Left lung (tissue), 10 donors: ENCODE data around the gene MYADM. TPM values are rescaled to one million over a fixed set of nuclear protein-coding genes. Genes with fewer than 3 reads are reported as not detected.

Source experiments
- ATAC-seq: fragments of 200-7000 bp; cut with Tn5 transposase; one replicate; pipeline ENCODE4 v1.9.1; 2020; ENCODE audit warnings: moderate library complexity
- DNase-seq, 4 donors: peaks; one replicate each; pipeline ENCODE4 v3.0.0-alpha.2; 2013 to 2020
- H3K27ac ChIP-seq, 2 donors: fragments of 200-600 bp; sonication (generic) in 1 of 2; one replicate each; pipeline versions ENCODE4 v1.5.0 to v1.8.0; 2020 to 2021
- H3K27me3 ChIP-seq, 2 donors: fragments of 200-600 bp; sonication (generic) in 1 of 2; one replicate each; pipeline versions ENCODE4 v1.5.0 to v1.8.0; 2020 to 2021
- H3K36me3 ChIP-seq, 2 donors: fragments of 200-600 bp; sonication (generic) in 1 of 2; one replicate each; pipeline versions ENCODE4 v1.5.0 to v1.8.0; 2020 to 2021
- H3K4me1 ChIP-seq, 2 donors: fragments of 200-600 bp; one replicate each; pipeline ENCODE4 v1.8.0; 2021
- H3K4me3 ChIP-seq, 2 donors: fragments of 200-600 bp; sonication (generic) in 1 of 2; one replicate each; pipeline versions ENCODE4 v1.5.0 to v1.8.0; 2020 to 2021; ENCODE audit warnings: mild to moderate bottlenecking in 1 of 2
- H3K9me3 ChIP-seq, 2 donors: fragments of 200-600 bp; sonication (generic) in 1 of 2; one replicate each; pipeline versions ENCODE4 v1.5.0 to v1.8.0; 2020 to 2021
- CTCF ChIP-seq, 2 donors: fragments of 200-600 bp; sonication (generic) in 1 of 2; IDR thresholded peaks; one replicate each; pipeline versions ENCODE4 v1.5.0 to v1.8.0; 2021; ENCODE audit warnings: antibody characterized with exemption in 2 of 2
- intact Hi-C, 2 donors: fragments of 100-400 bp; cut with DNase I; formaldehyde crosslinking; loops; one replicate each; pipeline versions ENCODE4 v1.11.2 to v1.14.2; 2022
- polyA plus RNA-seq, 6 donors: library from polyadenylated mRNA; unstranded; fragments of 120-200 nt; gene quantifications; one replicate each; pipeline ENCODE4 v1.2.1, GENCODE V29; 2013; ENCODE audit not compliant: insufficient read length in 6 of 6
- total RNA-seq, 2 donors: library from RNA; stranded (reverse); fragmentation: NEBNext Ultra II Directional; extraction: Animal tissue kit (Norgen Biotek cat#: 25700); gene quantifications; one replicate each; pipeline ENCODE4 v1.2.1, GENCODE V29; 2021
- donor health status: DM: no; HTN: yes; CAD: no.
- donor health status: DM: no; HTN: no; CAD: no.

The MYADM gene
- total and polyA plus RNA-seq, 8 donors, result 58.9 to 197 (median 102) TPM

DNA sequence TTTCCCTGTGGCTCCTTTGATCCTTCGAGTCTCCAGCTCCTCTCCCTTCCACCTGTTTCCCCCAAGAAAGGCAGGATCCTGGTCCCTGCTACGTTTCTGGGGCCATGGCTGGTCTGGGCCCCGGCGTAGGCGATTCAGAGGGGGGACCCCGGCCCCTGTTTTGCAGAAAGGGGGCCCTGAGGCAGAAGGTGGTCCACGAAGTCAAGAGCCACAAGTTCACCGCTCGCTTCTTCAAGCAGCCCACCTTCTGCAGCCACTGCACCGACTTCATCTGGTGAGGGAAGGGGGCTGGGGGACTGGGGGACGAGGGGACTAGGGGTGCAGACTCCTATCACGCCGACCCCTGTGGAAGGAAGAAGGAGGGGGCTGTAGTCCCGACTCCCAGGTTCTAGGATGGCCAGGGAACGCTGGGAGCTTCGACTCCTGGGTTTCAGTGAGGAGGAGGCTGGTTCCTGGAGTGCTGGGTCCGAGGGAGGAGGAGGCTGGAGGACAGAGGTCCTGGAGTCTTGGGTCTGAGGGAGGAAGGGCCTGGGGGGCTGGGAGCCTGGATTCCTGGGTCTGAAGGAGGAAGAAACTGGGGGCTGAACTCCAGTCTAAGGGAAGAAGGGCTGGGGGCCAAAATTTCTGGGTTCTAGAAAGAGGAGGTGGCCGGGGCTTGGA lies 14.8 kb downstream of the MYADM start:
- DNase-seq (no peak), ATAC-seq (no peak)
- H3K4me1 ChIP-seq, result peaks cover 7 to 27% of the 10 kb centered on the region in 2 donors
- peaks cover 26 to 74% of the 10 kb centered on the region in 2 donors for H3K27me3 ChIP-seq
- intact Hi-C loops, result no loop called here
- no peaks in the 10 kb centered on the region for H3K36me3 ChIP-seq
- no peaks in the 10 kb centered on the region for H3K9me3 ChIP-seq
- H3K4me3 ChIP-seq, result peak overlapping the region in 1 of 2 donors; percentile 25
- TF ChIP-seq CTCF (IDR thresholded peaks at IDR 0.05), result no peak
- no peak overlapping the region for H3K27ac ChIP-seq

- H3K9me3 ChIP-seq, result no peaks in the 10 kb centered on the region
- peaks cover 7 to 27% of the 10 kb centered on the region in 2 donors for H3K4me1 ChIP-seq
- intact Hi-C loops, result no loop called here
- TF ChIP-seq CTCF (IDR thresholded peaks at IDR 0.05), result no peak
- peaks cover 26 to 74% of the 10 kb centered on the region in 2 donors for H3K27me3 ChIP-seq
- ATAC-seq (no peak), DNase-seq (no peak)
- H3K36me3 ChIP-seq, result no peaks in the 10 kb centered on the region
- H3K4me3 ChIP-seq, result no peak overlapping the region
- H3K27ac ChIP-seq, result no peak overlapping the region
These were observed 15.6 kb downstream of the MYADM start for GRCh38 chr19:53883231-53883661.

DNA sequence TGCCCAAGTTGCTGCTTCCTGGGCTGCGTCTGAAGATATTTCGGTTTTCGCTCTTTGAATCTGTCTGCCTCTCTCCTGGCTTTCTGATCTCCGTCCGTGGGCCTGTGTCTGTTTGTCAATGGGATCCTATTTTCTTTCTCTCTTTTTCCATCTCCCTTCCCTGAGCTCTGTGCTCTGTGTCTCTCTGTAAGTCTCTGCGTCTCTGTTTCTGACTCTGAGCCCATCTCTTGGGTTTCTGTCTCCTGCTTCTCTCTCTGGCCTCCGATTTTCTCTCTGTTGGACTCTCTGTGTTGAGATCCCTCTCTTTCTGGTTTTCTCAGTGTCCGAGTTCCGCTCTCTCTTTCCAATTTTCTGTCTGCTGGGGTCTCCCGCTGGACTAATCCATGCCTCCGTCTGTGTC lies 16.1 kb downstream of the MYADM start:
- no peak overlapping the region for H3K27ac ChIP-seq
- DNase-seq (no peak), ATAC-seq (no peak)
- peaks cover 7 to 25% of the 10 kb centered on the region in 2 donors for H3K4me1 ChIP-seq
- intact Hi-C loops, result no loop called here
- no peaks in the 10 kb centered on the region for H3K9me3 ChIP-seq
- no peak overlapping the region for H3K4me3 ChIP-seq
- TF ChIP-seq CTCF (IDR thresholded peaks at IDR 0.05), result no peak
- no peaks in the 10 kb centered on the region for H3K36me3 ChIP-seq
- H3K27me3 ChIP-seq, result peaks cover 26 to 74% of the 10 kb centered on the region in 2 donors

- TF ChIP-seq CTCF (IDR thresholded peaks at IDR 0.05), result no peak
- H3K27me3 ChIP-seq, result peaks cover 26 to 75% of the 10 kb centered on the region in 2 donors
- DNase-seq, result no peak
- H3K36me3 ChIP-seq, result no peaks in the 10 kb centered on the region
- ATAC-seq, result no peak
- no peaks in the 10 kb centered on the region for H3K9me3 ChIP-seq
- peaks cover 7 to 23% of the 10 kb centered on the region in 2 donors for H3K4me1 ChIP-seq
- intact Hi-C loops, result no loop called here
- H3K27ac ChIP-seq, result no peak overlapping the region
- H3K4me3 ChIP-seq, result no peak overlapping the region
These were observed 16.6 kb downstream of the MYADM start for GRCh38 chr19:53884256-53884655.

- H3K4me1 ChIP-seq, result peaks cover 7 to 23% of the 10 kb centered on the region in 2 donors
- H3K27ac ChIP-seq, result no peak overlapping the region
- H3K9me3 ChIP-seq, result no peaks in the 10 kb centered on the region
- no peaks in the 10 kb centered on the region for H3K36me3 ChIP-seq
- intact Hi-C loops, result no loop called here
- ATAC-seq, result no peak
- no peak overlapping the region for H3K4me3 ChIP-seq
- no peak for DNase-seq
- no peak for TF ChIP-seq CTCF (IDR thresholded peaks at IDR 0.05)
- H3K27me3 ChIP-seq, result peaks cover 23 to 75% of the 10 kb centered on the region in 2 donors
These were observed 17.4 kb downstream of the MYADM start for GRCh38 chr19:53885036-53885435.
